Fibroblast of gingiva (primary cell): ENCODE measurements around the gene IFITM5.
"Not testable (repeated sequence)": the region's sequence is repeated elsewhere in the genome, so short reads cannot be mapped to it uniquely, and the experiment has no call there.

Experiments
- DNase-seq: peaks from one replicate; pipeline ENCODE4 v3.0.0-alpha.2; 2011; ENCODE audit warnings: low read depth

The IFITM5 gene

DNA sequence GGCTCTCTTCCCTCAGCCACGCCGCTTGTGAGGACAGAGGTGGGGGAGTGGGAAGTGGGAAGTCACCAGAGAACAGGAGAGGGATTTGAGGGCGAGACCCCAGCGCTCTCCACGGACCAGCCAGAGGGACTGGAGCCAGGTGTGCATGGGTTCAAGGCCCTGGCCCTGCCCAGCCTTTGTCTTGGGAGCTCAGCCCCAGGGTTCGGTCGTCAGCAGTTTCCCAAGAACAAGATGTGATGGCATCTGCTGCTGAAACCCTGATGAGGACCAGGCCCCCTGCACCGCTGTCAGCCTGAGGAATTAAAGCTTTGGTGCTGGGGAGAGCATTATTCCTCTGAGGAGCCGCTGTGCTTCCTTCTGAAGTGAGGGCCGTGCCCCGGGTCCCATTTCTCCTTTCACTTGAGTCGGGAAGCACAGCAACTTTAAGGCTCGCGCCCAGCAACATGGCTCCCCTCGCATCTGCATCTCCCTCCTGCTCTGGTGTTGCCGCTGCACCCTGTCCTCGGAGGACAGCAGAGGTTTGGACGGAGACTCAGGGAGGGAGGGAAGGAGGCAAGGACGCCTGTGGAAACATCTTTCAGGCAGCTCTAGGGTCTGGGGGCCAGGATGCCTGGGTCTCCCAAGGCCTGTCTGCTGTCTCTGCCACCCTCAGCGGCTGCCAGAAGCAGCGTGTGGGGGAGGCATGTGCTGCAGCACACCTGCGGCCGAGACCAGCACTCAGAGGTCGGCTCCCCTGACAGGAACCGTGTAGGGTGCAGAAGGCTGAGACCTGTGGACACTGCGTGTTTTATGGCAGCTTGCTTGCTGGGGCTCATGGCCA, 3.8 kb downstream of the IFITM5 start:
- DNase-seq, result no peak

DNA sequence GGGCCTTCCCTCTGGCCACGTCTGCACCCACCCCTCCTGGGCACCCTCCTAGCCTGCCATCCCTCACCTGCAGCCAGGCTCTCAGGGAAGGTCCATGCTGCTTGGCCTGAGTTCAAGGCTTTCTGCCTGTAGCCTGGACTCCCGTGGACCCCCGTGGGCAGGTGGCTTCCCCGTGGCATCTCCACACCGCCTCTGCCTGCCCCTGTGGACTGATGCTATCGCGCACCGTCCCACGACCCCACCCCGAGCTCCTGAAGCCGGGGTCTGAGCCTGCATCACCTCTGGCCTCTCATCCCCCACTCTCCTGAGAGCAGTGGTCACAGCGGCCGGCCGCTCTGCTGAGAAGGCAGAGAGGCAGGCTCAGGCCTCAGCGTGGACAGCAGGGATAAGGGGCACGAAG, 4.5 kb downstream of the IFITM5 start:
- no peak for DNase-seq

DNA sequence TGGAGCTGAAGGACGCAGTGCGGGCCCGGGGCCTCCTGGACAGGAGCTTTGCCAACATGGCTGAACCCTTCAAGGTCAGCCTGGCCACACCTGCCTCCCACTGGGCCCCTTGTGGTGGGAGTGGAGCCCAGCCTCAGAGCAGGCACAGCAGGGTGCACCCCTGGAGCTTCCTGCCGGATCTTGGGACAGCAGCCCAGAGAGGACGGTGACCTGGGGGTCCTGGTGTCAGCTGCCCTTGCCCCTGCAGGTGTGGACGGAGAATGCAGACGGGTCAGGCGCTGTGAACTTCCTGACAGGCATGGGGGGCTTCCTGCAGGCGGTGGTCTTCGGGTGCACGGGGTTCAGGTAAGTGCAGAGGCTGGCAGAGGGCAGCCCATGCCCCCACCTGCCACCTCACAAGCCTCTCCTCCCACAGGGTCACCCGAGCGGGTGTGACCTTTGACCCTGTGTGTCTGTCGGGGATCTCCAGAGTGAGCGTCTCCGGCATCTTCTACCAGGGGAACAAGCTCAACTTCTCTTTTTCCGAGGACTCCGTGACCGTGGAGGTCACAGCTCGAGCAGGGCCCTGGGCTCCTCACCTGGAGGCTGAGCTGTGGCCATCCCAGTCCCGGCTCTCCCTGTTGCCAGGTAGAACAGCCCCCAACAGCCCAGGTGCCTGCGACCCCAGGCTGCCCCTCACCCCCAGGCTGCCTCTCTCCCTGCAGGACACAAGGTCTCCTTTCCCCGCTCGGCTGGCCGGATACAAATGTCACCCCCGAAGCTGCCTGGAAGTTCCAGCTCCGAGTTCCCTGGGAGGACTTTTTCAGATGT, 5.3 kb downstream of the IFITM5 start:
- no peak for DNase-seq

DNA sequence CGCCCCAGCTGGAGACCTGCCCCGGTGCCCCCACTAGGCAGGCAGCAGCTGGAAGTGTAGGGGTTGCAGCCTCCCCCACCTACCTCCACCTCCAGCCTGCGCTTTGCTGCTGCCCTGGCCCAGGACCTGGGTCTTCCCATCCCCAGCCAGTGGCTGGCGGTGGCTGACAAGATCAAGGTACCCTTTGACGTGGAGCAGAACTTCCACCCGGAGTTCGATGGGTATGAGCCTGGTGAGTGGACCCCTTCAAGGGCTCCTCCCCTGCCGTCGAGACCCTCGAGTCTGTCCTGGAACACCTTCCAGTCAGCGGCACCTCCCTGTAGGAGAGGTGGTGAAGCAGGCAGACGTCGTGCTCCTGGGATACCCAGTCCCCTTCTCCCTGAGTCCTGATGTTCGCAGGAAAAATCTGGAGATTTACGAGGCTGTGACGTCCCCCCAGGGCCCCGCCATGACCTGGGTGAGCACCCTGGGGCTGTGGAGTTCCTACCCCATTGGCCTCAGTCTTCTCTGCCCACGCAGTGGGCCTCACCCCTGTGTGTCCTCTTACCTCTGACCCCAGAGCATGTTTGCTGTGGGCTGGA, 6.0 kb downstream of the IFITM5 start:
- no peak for DNase-seq

DNA sequence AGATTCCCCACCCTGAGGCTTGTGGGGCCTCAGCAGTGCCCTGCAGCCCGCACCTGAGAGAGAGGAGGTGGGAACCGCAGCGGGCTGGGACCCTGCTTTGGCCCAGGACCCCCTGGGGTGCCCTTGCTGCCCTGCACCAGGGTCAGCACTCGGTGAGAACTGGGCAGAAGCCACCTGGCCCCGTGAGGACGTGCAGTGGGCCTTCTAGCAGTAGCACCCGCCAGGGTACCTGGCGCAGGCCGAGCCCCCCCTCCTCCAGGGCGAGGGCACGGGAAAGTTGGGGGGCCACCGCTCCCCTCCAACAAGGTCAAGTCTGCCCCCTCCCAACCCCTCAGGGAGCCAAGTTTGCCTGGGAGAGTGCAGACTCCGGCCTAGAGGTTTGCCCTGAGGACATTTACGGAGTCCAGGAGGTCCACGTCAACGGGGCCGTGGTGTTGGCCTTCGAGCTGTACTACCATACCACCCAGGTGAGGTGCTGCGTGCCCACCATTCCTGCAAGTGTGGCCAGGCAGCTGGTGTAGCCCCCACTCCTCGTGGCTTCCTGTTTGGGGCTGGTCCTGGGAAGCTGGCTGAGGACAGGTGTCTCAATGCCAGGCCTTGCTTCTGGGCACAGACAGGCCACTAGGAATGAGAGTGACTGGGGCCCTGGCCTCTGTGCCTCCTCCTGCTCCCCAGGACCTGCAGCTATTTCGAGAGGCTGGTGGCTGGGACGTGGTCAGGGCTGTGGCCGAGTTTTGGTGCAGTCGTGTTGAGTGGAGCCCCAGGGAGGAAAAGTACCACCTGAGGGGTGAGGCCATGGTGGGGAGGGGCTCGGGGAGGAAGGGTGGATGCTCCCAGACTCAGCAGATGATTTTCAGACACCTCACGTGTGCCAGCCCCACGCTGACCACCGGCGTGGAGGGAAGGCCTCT, 6.9 kb downstream of the IFITM5 start:
- no peak for DNase-seq

DNA sequence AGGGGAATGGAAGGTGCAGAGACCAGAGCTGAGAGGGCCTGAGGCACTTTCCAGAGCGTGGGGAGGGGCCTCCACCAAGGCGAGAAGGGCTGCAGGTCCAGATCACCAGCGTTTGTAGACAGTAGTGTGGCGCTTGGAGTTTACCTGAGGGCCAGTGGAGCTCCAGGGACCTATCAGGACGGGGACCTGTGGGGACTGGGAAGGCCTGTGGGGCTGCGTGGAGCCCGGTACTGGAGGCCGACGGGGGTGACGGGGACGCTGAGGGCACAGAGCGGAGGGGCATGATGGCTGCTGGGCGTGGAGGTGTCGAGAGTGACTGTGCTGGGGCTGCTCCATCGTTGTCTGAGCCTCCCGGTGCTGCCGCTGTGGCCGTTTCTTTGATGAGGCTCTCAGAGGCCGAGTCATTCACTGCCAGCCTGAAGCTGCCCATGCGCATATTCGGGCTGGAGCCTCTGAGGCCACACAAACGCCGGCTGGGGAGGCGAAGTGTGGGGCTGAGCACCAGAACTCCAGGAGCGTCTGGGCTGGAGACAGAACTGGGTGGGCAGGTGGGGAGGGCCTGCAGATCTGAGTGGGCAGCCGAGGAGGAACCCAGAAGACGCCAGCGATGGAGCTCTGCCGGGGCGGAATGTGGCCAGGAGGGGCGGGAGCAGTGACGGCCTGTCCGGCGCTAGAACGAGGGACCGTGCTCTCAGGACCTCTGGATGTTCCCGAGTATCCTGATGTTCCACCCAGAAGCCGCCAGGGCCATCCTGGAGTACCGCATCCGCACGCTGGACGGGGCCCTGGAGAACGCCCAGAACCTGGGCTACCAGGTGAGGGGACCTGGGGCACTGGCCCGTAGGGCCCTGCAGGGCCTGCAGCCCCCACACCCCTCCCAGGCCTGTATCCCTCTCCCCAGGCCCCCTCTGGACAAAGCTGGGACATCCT, 7.8 kb downstream of the IFITM5 start:
- no peak for DNase-seq

DNA sequence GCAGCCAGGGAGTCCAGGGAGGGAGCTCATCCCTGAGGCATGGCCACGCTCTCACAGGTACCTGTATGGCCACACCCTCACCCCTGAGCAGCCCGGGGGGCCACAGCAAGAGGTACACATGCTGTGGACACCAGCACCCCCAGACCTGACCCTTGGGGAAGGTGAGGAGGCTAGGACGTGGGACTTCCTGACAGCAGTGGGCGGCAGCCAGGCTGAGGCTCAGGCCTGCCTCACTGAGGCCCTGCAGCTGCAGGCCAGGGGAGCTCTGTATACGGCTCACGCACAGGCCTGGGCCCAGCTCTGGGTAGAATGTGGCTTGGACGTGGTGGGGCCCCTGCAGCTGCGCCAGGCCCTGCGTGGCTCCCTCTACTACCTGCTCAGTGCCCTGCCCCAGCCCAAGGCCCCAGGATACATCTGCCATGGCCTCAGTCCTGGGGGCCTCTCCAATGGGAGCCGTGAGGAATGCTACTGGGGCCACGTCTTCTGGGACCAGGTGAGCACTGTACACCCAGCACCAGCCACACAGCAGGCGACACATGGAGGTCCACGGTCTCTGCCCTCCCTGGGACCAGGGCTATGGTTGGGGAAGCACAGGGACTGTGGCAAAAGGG, 8.6 kb downstream of the IFITM5 start:
- DNase-seq, result no peak

DNA sequence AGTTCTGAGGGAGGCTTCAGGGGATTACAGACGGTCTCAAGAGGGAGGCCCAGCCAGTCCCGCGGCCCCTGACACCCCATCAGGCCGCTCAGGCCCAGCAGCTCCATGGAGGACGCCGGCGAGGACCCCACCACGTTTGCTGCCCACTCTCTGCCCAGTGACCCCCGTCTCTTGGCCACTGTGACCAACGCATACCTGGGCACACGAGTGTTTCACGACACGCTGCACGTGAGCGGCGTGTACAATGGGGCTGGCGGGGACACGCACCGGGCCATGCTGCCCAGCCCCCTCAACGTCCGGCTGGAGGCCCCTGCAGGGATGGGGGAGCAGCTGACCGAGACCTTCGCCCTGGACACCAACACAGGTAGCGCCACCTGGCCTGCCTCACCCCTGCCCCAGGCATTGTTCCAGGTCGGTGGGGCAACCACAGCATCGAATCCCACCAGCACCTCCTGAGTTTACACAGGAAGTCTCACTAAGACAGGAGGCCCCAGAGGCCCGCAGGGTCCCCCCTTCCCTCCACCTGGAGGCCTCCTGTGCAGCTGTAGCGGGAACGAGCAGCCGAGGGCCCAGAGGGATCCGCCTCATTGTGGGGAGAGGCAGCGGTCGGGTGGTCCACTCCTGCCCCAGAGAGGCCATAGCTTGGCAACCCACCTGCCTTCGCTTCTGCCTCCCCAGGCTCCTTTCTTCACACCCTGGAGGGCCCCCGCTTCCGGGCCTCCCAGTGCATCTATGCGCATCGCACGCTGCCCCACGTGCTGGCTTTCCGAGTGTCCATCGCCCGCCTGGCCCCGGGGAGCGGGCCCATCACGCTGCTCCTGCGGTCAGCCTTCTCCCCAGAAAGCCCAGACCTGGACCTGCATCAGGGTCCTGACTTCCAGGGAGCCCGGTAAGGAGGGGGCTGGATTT, 9.4 kb downstream of the IFITM5 start:
- no peak for DNase-seq

DNA sequence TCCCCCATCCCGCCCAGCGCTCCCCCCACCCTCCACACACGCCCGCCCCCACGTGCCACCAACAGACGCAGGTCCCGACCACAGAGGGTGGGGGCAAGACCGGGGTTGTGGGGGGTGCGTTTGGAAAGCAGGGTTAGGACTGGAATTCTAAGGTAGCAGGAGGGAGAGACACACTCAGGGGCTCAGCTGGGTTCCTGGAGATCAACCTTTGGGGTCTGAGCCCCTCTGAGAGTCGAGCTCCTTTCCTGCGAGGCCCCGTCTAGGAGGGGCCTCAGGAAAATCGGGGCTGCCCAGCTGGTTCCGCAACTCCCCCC, 10.0 kb downstream of the IFITM5 start:
- DNase-seq, result no peak

DNA sequence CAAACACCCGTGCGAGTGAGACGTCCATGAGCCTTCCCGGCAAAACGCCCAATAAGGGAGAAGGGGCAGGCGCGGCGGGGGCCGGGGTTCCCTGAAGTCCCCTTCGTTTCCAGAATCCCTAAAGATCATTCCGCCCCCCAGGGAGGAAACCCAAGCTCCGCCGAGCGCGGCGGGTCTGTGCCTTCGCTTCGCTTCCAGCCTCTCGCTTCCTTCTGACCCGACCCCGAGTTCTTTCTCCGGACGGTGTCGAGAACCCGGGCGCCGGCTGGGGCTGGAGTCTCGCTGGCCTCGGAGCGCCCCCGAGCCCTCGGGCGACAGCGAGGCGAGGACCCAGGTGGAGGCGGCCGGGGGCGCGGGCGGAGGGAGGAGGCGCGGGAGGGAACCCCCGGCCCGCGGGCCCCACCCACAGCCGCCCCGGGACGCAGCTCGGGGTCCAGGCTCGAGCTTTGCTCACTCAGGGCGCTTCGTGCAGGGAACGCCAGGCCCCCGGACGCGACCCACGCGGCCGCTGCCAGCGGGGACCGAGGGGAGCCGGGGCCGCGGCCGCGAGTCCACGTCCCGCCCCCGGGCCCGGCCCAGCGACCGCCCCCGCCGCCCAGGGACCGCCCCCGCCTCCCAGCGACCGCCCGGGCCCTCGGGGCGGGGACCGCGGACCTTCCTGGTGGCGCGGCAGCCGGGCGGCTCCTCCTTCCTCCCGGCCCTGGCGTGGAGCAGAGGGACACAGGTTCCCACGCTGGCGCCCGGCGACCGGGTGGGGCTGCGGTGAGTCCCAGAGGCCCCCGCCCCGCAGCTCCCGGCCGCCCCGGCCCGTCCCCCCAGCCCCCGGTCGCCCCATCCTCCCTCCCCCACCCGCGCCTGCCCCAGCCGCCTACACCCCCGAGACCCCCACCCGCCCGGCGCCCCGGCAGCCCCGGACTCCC, 10.6 kb downstream of the IFITM5 start, which contains the start of gene PGGHG:
PGGHG (plus strand) TSS at position 649 of the 920 bp plus-strand sequence. CDS start 691 bp downstream, outside the sequence.
- peak; percentile 45 for DNase-seq

DNA sequence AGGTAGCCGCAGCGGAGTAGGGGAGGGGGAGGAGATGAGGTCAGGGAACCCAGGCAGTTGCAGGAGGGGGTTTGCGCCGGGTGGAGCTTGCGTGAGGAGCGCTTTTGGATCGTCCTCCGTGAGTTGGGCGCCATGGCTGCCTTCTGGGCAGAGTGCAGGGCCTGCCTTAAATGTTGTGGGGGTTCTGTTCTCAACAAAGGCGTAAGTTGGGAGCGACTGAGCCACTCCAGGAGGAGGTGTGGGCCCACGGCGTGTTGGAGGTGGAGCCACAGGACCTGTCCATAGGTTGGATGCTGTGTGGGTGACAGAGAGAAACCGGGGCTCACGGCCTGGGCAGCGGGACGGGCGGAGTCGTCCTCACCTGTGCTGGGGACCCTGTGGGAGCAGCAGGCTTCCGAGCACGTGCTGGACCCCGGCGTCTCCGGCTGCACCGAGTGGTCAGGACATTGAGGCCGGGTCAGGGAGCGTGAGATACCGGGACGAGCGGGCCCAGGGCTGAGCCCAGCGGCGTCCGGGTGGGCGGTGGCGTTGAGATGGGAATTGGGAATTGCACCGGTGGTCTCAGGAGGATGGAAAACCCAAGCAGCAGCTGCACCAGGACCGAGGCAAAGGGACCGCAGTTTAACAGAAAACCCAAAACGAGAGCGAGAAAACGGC, 11.4 kb downstream of the IFITM5 start:
- no peak for DNase-seq

DNA sequence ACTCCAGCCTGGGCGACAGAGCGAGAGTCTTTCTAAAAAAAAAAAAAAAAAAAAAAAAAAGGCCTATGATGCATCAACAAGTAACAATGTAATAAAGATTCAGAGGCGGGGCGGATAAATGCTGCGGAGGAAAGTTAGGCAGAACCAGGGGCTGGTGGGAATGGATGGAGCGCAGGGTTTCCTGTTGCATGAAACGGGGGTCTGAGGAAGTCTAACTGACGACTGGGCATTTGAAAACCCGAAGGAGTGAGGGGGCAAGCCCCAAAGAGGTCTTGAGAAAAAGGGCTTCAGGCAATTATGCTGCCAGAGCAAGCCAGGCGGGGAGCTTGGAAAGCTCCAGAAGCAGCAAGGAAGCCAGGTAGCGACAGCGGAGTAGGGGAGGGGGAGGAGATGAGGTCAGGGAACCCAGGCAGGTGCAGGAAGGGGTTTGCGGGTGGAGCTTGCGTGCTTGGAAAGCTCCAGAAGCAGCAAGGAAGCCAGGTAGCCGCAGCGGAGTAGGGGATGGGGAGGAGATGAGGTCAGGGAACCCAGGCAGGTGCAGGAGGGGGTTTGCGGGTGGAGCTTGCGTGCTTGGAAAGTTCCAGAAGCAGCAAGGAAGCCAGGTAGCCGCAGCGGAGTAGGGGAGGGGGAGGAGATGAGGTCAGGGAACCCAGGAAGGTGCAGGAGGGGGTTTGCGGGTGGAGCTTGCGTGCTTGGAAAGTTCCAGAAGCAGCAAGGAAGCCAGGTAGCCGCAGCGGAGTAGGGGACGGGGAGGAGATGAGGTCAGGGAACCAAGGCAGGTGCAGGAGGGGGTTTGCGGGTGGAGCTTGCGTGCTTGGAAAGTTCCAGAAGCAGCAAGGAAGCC, 12.1 kb downstream of the IFITM5 start:
- DNase-seq, result not testable (repeated sequence)

DNA sequence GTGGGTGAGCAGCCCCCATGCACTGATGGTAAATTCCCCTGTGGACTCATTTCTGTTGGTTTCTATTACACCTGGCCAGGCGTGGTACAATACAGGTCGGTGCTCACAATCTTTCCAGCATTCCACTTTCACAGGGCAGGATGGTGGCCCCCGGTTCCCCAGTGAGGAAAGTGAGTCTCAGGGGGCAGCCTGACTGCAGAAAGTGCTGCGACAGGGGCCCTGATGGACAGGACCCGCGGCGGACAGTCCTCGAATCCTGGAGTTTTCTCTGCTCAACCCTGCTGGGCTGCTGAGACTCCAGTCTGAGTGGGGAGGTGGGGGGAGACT, 13.5 kb downstream of the IFITM5 start:
- DNase-seq, result no peak

DNA sequence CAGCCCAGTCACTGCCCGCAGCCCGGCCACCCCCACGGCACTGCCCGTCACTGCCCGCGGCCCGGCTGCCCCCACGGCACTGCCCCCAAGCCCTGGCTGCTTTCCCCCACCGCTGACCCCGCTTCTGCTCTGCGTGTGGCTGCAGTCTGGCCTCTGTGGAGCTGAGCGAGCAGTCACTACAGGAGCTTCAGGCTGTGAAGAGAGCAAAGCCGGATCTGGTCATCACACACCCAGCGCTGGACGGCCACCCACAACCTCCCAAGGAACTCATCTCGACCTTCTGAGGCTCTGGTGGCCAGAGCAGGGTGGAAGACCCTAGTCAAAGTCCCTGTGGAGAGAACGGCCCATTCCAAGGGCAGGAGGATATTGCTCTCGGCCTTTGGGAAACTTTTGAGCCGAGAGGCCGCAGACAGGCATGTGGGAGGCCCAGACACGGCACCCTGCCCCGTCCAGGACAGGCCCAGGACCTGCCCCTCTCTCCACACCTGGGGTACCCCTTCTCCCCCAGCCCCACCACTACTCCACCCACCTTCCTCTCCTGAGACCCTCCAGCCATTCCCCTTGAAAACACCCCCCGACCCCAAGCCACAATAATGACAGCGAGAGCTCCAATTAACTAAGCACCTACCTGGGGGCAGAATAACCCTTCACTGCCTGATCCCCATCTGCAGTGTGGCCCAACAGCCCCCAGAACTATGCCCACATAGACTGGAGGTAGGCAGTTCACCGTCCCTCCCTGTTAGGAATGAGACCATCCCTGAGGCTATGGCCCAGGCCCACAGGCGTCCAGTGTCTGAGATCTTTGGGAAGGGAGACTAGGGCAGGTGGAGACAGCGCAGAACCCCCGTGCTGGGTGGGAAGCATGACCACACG, 14.1 kb downstream of the IFITM5 start:
- DNase-seq, result no peak

DNA sequence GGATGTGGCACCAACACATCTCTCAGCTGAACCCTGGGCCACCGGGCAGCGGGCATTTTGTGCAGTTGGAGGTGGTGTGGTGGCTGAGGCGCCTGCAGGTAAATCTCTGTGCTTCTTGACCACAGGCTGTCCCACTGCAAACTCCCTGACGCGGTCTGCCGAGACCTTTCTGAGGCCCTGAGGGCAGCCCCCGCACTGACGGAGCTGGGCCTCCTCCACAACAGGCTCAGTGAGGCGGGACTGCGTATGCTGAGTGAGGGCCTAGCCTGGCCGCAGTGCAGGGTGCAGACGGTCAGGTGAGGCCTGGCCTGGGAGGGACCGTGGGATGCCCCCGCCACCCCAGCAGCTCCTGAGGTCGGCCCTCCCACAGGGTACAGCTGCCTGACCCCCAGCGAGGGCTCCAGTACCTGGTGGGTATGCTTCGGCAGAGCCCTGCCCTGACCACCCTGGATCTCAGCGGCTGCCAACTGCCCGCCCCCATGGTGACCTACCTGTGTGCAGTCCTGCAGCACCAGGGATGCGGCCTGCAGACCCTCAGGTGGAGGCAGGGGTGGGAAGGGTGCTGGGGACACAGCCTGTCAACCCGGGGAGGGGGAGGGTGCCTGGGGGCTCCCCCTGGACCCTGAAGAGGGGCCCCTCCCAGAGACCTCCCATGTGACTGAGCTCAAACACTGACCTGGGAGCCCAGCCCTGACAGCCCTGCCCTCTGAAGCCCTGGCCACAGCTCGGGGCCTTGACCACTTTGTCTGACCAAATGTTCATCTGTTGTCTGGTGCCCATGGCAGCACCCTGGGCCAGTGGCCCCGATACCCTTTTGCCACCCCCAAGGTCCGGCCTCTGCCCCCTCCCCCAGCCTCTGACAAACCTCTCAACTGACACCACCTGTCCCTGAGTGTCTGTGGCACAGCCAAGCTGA, 15.0 kb downstream of the IFITM5 start:
- no peak for DNase-seq
